Measurements from ENCODE around the gene SEC11C.

- TF ChIP-seq, protein P1, sequence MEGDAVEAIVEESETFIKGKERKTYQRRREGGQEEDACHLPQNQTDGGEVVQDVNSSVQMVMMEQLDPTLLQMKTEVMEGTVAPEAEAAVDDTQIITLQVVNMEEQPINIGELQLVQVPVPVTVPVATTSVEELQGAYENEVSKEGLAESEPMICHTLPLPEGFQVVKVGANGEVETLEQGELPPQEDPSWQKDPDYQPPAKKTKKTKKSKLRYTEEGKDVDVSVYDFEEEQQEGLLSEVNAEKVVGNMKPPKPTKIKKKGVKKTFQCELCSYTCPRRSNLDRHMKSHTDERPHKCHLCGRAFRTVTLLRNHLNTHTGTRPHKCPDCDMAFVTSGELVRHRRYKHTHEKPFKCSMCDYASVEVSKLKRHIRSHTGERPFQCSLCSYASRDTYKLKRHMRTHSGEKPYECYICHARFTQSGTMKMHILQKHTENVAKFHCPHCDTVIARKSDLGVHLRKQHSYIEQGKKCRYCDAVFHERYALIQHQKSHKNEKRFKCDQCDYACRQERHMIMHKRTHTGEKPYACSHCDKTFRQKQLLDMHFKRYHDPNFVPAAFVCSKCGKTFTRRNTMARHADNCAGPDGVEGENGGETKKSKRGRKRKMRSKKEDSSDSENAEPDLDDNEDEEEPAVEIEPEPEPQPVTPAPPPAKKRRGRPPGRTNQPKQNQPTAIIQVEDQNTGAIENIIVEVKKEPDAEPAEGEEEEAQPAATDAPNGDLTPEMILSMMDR (IDR thresholded peaks at IDR 0.05): no peak
- TF ChIP-seq POLR2A (IDR thresholded peaks at IDR 0.05): no peak
These were observed 5.4 kb downstream of the SEC11C start for GRCh38 chr18:59145055-59145454.
